Common myeloid progenitor, CD34-positive (primary cell): ENCODE results near the gene NFYA.
A peak's percentile ranks its signal among the peaks of the same experiment; 100 is the strongest.

Experiments
- CTCF ChIA-PET: fragments of 350-600 bp; sonication (Branson Sonifier 250); formaldehyde crosslinking; loops from one replicate; lab custom pipeline; 2021; ENCODE audit warnings: antibody characterized with exemption; lab: Charles Lee
- POLR2A ChIA-PET: fragments of 350-600 bp; sonication (Branson Sonifier 250); formaldehyde crosslinking; loops from one replicate; lab custom pipeline; 2021; ENCODE audit warnings: antibody characterized with exemption; lab: Charles Lee
- DNase-seq, 3 donors: peaks; one replicate each; pipeline versions ENCODE4 v3.0.0 to v3.0.0-alpha.2; 2013
- H3K27ac ChIP-seq, 2 experiments: 1 replicate in 1 of 2; 2 replicates in 1 of 2; pipeline ENCODE4 v1.7.0; 2013; ENCODE audit warnings: inconsistent platforms in 2 of 2, low read length in 2 of 2, mild to moderate bottlenecking in 2 of 2, low read depth in 1 of 2, moderate library complexity in 1 of 2; ENCODE audit not compliant: severe bottlenecking in 2 of 2, insufficient read depth in 1 of 2, poor library complexity in 1 of 2
- H3K27me3 ChIP-seq, 5 experiments: replicated peaks in 2 of 5; 1 replicate in 3 of 5; 2 replicates in 2 of 5; pipeline versions ENCODE4 v1.6.1 to v1.7.0; 2013; ENCODE audit warnings: low read length in 4 of 5, mild to moderate bottlenecking in 2 of 5, moderate library complexity in 2 of 5, inconsistent platforms in 1 of 5; ENCODE audit not compliant: insufficient read depth in 5 of 5, control insufficient read depth in 4 of 5
- H3K36me3 ChIP-seq, 4 experiments: 1 replicate in 2 of 4; 2 replicates in 2 of 4; pipeline versions ENCODE4 v1.6.1 to v1.7.0; 2013; ENCODE audit warnings: low read length in 3 of 4, control low read depth in 1 of 4, mild to moderate bottlenecking in 1 of 4; ENCODE audit not compliant: control insufficient read depth in 4 of 4, insufficient read depth in 4 of 4
- H3K4me1 ChIP-seq, 4 experiments: 1 replicate in 3 of 4; 2 replicates in 1 of 4; pipeline versions ENCODE4 v1.6.1 to v1.7.1; 2013; ENCODE audit warnings: low read length in 3 of 4, mild to moderate bottlenecking in 3 of 4, control low read depth in 1 of 4, inconsistent platforms in 1 of 4, moderate library complexity in 1 of 4; ENCODE audit not compliant: control insufficient read depth in 4 of 4, insufficient read depth in 4 of 4; ENCODE audit errors: control extremely low read depth in 1 of 4
- H3K4me3 ChIP-seq, 7 experiments: 1 replicate in 4 of 7; 2 replicates in 3 of 7; pipeline versions ENCODE4 v1.5.1 to v1.7.0; 2013; ENCODE audit warnings: mild to moderate bottlenecking in 7 of 7, low read length in 6 of 7, moderate library complexity in 6 of 7, inconsistent platforms in 2 of 7, low read depth in 2 of 7, control low read depth in 1 of 7; ENCODE audit not compliant: insufficient read depth in 4 of 7, control insufficient read depth in 1 of 7; ENCODE audit errors: extremely low read depth in 1 of 7
- H3K9me3 ChIP-seq, 5 experiments: 1 replicate in 4 of 5; 2 replicates in 1 of 5; pipeline versions ENCODE4 v1.6.1 to v1.7.1; 2013; ENCODE audit warnings: low read length in 4 of 5, mild to moderate bottlenecking in 2 of 5, inconsistent platforms in 1 of 5, low read depth in 1 of 5, moderate library complexity in 1 of 5; ENCODE audit not compliant: control insufficient read depth in 4 of 5, insufficient read depth in 2 of 5; ENCODE audit errors: control extremely low read depth in 1 of 5
- WGBS: methylation state at CpG from one replicate; pipeline ENCODE4 v1.1.5; 2013; ENCODE audit not compliant: insufficient coverage; 5-methylcytosine and 5-hydroxymethylcytosine counted together

Gene NFYA

DNA sequence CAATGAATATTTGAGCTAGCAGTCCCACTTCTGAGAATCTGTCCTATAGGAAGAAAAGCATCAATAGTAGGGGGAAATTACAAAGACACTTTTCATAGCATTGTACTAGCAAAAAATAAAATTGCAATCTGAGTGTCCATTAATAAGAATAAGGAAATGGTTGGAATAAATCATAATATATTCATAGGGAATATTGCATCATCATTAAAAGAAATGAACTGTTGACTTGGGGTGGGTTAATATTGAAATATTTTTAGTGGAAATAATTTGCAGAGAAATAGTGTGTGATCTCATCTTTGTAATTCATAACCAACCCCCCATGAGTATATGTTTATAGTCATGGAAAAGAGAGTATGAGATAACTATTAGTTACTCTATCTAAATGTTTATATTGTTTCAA is 12.4 kb downstream of the NFYA start:
- peaks cover 11 to 60% (median 46%) of the 10 kb centered on the region in 4 experiments for H3K36me3 ChIP-seq
- CTCF ChIA-PET, result interaction anchor here (0.7 kb wide), 1 partner anchor 9 kb away, joined by 3 read pairs; no protein-coding TSS in a partner anchor
- no peak overlapping the region for H3K27ac ChIP-seq
- peaks cover 0 to 2% (median under 1%) of the 10 kb centered on the region in 4 experiments for H3K4me1 ChIP-seq
- no peaks in the 10 kb centered on the region for H3K9me3 ChIP-seq
- no peaks in the 10 kb centered on the region for H3K27me3 ChIP-seq
- H3K4me3 ChIP-seq, result no peak overlapping the region
- DNase-seq, result no peak
- POLR2A ChIA-PET, result interaction anchor here (0.7 kb wide), 1 partner anchor 52 kb away, joined by 4 read pairs; no protein-coding TSS in a partner anchor

DNA sequence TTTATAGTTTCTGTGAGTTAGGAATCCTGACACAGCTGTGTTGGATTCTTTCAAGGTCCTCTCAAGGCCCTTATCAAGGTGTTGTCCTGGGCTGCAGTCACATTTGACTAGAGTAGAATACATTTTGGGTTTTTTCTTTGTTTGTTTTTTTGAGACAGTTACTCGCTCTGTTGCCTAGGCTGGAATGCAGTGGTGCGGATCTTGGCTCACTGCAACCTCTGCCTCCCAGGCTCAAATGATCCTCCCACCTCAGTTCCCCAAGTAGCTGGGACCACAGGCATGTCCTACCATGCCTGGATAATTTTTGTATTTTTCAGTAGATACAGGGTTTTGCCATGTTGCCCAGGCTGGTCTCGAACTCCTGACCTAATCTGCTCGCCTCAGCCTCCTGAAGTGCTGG is 15.7 kb downstream of the NFYA start:
- H3K27me3 ChIP-seq, result no peaks in the 10 kb centered on the region
- no peak for DNase-seq
- H3K27ac ChIP-seq, result no peak overlapping the region
- H3K36me3 ChIP-seq, result peaks cover 22 to 75% (median 50%) of the 10 kb centered on the region in 4 experiments
- no peaks in the 10 kb centered on the region for H3K9me3 ChIP-seq
- H3K4me3 ChIP-seq, result no peak overlapping the region
- POLR2A ChIA-PET, result no interaction called here
- CTCF ChIA-PET, result no interaction called here
- no peaks in the 10 kb centered on the region for H3K4me1 ChIP-seq
- no CpG with 5 or more reads among the region's 4 CpGs for WGBS

DNA sequence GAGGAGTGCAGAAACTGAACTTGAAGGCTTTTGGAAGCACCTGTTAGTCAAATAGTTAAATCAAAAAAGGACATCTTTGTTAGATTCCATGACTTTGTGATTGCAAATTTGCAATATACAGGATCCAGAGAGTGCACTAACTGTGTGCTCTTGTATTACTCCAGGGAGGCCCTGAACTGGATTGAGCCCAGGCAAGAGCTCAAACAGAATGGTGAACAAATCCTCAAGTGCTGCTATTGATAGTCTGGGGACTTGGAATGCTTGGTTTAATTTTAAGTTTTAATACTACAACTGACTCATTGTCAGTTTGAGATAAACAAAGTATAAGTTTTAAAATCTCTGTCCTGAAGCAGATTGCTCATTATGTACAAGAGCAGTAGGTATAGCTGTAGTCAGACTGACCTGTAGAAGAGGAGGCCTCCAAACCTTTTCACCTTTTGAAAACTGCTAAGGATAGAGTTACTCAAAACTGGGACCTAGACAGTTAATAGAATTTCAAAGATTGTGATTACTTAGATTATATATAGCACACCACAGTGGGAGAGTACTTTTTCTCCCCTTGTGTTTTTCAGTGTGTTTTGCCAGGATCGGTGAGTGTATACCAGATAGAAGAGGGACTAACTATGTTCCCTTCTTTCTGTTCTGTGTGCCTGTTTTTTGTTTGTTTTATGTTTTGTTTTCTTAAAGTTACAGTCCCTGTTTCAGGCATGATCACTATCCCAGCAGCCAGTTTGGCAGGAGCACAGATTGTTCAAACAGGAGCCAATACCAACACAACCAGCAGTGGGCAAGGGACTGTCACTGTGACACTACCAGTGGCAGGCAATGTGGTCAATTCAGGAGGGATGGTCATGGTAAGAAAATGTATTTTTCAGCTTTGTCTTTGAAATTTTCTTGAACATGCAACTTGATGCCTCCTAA is 18.3 kb downstream of the NFYA start:
- no CpG with 5 or more reads among the region's 1 CpG for WGBS
- no peak overlapping the region for H3K27ac ChIP-seq

DNA sequence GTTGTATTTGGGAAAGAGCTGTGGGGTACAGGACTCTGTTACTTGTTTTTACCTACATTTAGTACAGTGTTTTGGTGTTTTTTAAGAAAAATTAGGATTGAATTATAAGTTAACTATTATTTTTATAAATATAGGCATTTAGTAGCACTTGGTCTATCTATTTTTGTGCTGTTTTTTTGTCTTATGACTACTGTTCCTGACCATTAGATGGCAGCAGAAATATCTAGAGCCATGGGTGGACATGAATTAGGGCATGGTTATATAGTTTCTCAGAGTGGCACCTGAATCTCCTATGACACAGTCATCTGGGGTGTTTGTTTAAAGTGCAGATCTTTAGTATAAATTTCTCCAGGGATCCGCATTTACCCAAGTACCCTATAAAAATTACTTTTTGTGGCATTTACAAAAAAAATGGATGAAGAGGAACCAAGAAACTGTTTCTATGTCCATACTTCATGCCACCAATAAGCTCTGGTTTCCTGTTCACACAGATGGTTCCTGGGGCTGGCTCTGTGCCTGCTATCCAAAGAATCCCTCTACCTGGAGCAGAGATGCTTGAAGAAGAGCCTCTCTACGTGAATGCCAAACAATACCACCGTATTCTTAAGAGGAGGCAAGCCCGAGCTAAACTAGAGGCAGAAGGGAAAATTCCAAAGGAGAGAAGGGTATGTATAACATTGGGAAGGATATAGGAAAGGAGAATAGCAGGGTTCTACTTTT is 19.8 kb downstream of the NFYA start:
- H3K27ac ChIP-seq, result no peak overlapping the region
- CTCF ChIA-PET, result interaction anchor here (0.9 to 4.6 kb wide), 17 partner anchors 9 to 228 kb away, joined by 3 to 33 read pairs (median 5); no protein-coding TSS in a partner anchor
- no peaks in the 10 kb centered on the region for H3K9me3 ChIP-seq
- H3K4me1 ChIP-seq, result no peaks in the 10 kb centered on the region
- peaks cover 47 to 84% (median 67%) of the 10 kb centered on the region in 4 experiments for H3K36me3 ChIP-seq
- WGBS, result 100% methylated on average over 2 of the region's 4 CpGs
- POLR2A ChIA-PET, result interaction anchor here (0.7 to 1.6 kb wide), 2 partner anchors 9 to 186 kb away, joined by 3 read pairs; no protein-coding TSS in a partner anchor
- no peaks in the 10 kb centered on the region for H3K27me3 ChIP-seq
- H3K4me3 ChIP-seq, result no peak overlapping the region
- DNase-seq, result peak; percentile 34 to 65 (median 59)

More for the DNA sequence above, 18.3 kb downstream of the NFYA start:
- ChIA-PET CTCF (interaction anchor here (0.7 to 4.6 kb wide), 15 partner anchors 8 to 229 kb away, joined by 3 to 33 read pairs (median 5); no protein-coding TSS in a partner anchor), POLR2A (interaction anchor here (1.6 kb wide), 1 partner anchor 11 kb away, joined by 3 read pairs; no protein-coding TSS in a partner anchor)
- Histone ChIP-seq H3K9me3 (no peaks in the 10 kb centered on the region), H3K27me3 (no peaks in the 10 kb centered on the region), H3K36me3 (peaks cover 44 to 81% (median 62%) of the 10 kb centered on the region in 4 experiments), H3K4me3 (no peak overlapping the region), H3K4me1 (no peaks in the 10 kb centered on the region)
- no peak for DNase-seq

DNA sequence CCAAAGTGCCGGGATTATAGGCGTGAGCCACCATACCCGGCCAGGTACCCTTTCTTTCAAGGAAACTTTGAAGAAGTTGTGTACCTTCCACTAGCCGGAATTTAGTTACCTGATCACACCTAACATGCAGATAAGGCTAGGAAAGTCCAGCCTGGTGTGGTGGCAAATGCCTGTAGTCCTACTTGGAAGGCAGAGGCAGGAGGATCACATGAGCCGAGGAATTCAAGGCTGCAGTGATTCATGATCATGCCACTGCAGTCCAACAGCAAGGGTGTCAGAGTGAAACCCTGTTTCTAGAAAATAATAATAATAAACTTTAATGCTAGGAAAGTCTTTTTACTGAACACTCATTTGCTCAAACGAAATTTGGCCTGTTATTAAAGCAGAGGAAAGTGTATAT is 21.0 kb downstream of the NFYA start:
- Histone ChIP-seq H3K9me3 (no peaks in the 10 kb centered on the region), H3K4me3 (no peak overlapping the region), H3K36me3 (peaks cover 52 to 92% (median 72%) of the 10 kb centered on the region in 4 experiments), H3K27ac (no peak overlapping the region), H3K27me3 (no peaks in the 10 kb centered on the region), H3K4me1 (no peaks in the 10 kb centered on the region)
- POLR2A ChIA-PET, result no interaction called here
- CTCF ChIA-PET, result interaction anchor here (0.9 to 4.6 kb wide), 6 partner anchors 9 to 89 kb away, joined by 3 to 33 read pairs (median 22); no protein-coding TSS in a partner anchor
- 100% methylated on average over 4 of the region's 6 CpGs for WGBS
- no peak for DNase-seq

DNA sequence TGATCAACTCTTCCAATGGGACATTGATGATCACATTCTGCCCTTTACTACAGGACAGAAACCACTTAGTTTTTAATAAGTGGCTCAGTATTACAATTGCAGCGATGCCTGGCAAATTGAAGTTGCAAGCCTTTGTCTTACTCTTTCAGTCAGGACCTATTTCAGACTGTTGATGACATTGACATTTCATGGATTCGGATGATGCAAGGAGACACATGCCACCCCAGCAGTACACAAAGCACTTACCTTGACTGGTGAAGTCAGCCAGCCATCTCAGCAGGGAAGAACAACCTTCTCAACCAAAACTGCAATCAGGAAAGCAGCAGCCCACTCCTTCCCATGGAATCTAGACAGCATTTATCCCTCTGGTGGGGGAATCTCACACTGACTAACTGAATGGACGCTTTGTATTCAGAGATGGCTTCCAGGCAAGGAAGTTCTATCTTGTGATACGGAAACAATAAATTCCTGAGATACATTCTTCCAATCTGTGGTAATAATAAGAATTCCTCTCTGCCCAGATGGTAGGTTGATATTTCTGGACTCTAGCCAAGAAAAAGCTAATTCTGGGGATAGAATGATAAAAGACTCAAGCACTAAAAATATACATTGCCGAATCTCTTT is 24.8 kb downstream of the NFYA start:
- no peak overlapping the region for H3K4me3 ChIP-seq
- CTCF ChIA-PET, result no interaction called here
- no peaks in the 10 kb centered on the region for H3K4me1 ChIP-seq
- no peaks in the 10 kb centered on the region for H3K9me3 ChIP-seq
- WGBS, result 95% methylated on average over 3 of the region's 5 CpGs
- H3K27ac ChIP-seq, result no peak overlapping the region
- POLR2A ChIA-PET, result no interaction called here
- no peak for DNase-seq
- peaks cover 39 to 92% (median 65%) of the 10 kb centered on the region in 4 experiments for H3K36me3 ChIP-seq
- no peaks in the 10 kb centered on the region for H3K27me3 ChIP-seq
